Activated CD4-positive, alpha-beta T cell treated with anti-CD3 and anti-CD28 coated beads, Interleukin-10, Interleukin-2, amounts not matched to agents 100 ng/mL and 50 ng/mL, durations not matched to agents 16 hours and 8 hours (primary cell): ENCODE results near the gene ETV5.

Experiments
- DNase-seq: peaks from one replicate; pipeline ENCODE4 v3.0.0-alpha.2; 2020

ETV5 gene

GRCh38 chr3:186108941-186109865 is at the start of gene ETV5:
Gene ETV5, minus strand, starts transcription at chr3:186109089. Its CDS starts 3,221 bp downstream, at chr3:186105868.
- peak; percentile 98 for DNase-seq

- DNase-seq, result no peak
Observed at GRCh38 chr3:186154641-186155040, 45.8 kb upstream of the ETV5 start.

DNA sequence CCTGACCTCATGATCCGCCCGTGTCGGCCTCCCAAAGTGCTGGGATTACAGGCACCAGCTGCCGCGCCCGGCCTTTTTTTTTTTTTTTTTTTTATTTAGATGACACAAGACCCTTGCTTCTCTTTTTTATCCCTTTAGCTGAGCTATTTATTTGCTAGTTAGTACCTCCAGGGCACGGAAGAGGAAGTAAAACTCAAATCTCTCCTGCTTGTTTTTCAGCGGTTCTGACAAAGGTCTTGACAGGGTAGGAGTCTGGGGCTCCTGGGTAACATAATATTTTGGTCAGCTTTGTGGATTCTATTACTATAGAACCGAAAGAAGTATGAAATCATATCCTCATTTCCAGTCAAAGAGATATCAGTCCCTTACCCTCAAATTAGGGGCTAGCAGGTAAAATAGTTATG is 44.0 kb upstream of the ETV5 start:
- DNase-seq, result peak; percentile 74

GRCh38 chr3:186152361-186152798 is 43.5 kb upstream of the ETV5 start:
- DNase-seq, result no peak

GRCh38 chr3:186151077-186151971 is 42.4 kb upstream of the ETV5 start:
- DNase-seq, result peak; percentile 73

DNA sequence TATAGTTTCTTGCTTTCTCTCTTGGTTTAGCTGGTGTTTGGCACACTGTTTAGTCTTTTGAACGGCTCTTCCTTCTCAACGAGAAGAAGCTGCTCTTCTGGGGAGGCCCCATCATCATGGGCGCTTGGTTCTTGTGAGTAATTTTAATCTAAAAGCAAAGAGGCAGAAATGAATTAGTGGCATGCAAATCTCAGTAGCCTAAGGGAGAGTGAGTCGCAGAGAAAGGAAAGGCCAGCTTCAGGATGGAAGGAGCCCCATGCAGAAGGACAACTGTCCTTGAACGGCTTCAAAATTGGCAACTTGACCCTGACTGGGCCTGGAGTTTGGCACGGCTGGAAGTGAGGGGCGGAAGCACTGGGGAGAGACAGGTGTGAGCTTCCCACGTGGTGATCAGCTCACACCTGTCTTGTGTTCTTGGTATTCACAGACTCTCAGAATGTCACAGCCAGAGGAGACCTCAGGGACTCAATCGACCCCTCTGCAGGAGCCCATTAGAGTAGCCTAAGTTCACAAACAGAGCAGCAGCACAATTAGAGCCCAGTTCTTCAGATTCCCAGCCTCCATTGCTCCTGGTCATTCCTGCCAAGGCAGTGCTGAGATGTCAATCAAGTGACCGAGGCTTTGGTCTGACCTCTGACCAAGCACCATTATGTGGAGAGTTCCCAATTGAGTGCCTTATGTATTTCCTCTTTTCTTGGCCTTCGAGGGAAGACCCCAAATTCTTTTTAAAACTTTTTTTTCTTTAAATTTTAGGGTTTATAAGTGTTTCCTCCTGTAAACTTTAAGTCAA is 41.3 kb upstream of the ETV5 start:
- DNase-seq, result no peak

DNA sequence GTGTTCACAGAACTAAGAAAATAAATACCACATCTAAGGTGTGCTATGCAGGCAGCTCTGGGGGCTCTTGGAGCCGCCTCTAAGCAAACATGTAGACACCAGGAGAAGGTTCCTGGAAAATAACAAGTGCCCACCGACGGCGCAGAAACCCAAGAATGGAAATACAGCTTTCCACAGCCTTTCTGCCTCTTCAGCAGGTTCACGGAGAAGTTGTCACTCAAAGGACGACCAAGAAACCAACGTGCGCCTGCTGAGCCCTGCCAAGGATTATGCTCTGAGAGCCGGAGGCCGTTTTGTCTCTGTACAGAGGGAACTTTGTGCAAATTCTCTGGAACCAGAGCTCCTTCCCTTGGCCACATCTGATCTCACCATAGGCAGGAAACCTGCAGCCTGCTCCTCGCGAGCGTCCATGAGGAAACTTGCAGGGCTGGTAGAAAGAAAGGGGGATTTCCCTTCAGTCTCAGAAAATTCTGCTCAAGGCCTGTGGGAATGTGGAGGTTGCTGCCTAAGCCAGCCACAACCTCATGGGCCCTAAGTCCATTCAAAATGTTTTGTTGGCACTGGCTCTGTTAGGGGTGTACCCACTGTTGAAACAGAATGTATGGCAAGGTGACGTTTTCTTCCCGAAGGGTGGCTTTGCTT is 40.6 kb upstream of the ETV5 start:
- DNase-seq, result no peak

- DNase-seq, result no peak
Observed at GRCh38 chr3:186144257-186144656, 35.4 kb upstream of the ETV5 start.

DNA sequence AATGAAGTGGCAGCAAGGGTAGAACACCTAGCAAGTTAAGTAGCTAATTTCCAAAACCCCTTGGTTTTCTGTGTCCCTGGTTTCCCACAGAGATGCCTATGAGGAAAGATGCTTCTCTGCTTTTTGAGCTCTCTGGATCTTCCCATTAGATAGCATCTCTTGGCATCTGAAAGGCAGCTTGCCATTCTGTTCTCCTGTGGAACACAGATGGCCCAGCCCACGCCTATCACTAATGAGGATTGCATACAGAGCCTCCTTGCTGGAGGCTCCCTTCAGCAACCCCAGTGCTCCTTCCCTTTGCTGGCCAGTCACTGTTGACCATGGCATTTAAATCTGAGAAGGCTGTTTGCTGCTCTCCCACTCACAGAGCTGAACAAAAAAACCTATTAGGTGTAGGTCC is 34.4 kb upstream of the ETV5 start:
- no peak for DNase-seq

GRCh38 chr3:186142393-186142932 is 33.6 kb upstream of the ETV5 start:
- no peak for DNase-seq

DNA sequence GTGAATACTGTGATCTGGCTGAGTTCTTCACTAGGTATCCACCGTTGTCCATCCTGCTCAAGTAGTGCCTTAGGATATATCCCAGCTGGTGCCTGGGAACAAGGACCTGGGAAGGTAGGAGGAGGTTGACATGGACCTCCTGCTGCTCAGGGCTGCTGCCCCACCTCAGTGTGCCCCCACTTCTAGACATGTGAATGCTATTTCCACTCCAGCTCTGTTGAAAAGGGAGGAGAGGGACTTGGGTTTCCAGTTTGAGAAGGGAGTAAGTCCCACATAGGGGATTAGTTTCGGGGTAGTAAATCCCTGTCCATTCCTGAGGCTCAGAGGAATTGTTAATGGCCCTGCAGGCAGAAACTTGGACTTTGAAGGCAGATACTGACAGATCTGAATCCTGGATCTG is 32.9 kb upstream of the ETV5 start:
- DNase-seq, result no peak

DNA sequence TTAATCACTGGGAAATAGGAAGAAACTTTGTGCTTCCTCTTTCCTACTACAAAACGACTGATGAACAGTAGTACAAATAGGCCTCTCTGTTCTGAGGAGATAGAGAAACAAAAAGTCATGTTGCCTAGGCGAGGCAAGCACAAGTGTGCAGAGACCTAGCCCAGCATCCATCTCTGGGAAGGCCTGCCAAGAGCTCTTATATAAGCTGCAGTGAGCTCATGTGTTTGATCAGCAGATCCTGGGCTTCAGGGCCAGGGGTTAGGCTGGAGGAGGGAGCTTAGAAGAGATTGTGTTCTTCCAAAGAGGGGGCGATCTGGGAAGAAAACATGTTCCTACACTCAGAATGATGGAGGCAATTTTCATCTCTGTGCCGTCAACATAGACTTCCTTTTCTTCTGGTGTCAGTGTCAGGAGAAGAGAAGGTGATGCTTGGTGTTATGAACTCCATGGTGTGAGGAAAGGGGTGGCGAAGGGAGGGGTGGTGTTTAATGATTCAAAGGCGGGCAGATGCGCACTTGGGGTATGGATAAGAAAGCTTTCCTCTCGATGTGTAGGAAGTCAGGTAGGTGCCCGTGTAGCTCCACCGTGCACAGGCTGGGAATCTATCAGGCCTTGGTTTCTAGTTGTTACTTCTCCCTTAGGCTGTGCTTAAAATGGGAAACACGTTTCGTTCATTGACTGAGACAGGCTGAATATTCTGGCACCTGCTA is 29.5 kb upstream of the ETV5 start:
- DNase-seq, result no peak

DNA sequence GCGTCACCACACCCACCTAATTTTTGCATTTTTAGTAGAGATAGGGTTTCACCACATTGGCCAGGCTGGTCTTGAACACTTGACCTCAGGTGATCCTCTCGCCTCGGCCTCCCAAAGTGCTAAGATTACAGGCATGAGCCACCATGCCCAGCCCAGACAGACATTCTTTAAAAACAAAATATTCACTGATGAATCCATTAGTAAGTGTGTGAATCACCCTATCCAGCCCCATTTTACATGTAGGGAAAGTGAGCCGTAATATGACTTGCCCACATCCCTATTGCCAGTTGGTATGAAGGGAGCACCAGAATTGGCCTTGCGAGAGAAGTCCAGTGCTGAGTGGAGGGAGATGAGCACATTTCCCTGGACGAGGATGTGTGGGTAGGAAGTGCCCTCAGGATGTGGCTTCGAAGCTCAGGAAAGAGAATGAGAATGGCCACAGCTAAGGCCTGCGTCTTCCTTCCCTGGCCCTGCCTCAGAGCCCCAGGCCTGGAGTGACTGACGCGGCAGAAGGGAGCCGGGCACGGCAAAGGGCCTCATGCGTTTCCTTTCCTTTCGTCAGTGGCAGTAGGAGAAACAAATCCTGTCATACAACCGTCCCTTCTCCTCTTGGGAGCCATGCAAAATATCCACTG is 28.3 kb upstream of the ETV5 start:
- no peak for DNase-seq

- DNase-seq, result no peak
Observed at GRCh38 chr3:186133980-186134379, 25.1 kb upstream of the ETV5 start.

DNA sequence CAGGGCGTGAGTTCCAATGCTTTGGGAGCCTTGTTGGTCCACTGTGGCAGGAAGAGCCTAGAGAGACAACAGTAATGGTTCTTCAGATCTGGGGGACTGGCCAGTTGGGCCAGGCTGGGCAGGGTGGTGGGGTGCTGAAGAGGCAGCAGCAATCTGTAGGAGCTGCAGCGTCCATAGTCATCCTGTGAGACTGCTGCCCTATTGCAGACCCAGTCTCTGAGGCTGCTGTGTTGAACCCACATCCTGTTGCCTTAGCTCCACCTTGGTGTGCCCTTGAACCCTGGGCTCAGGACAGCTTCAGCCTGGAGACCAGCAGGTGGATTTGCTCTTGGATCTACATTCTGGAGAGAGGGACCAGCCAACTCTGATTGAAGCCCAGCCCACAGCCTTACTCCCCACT is 23.6 kb upstream of the ETV5 start:
- no peak for DNase-seq

- DNase-seq, result no peak
Observed at GRCh38 chr3:186129206-186129605, 20.3 kb upstream of the ETV5 start.

GRCh38 chr3:186128158-186128557 is 19.3 kb upstream of the ETV5 start:
- DNase-seq, result no peak

- DNase-seq, result no peak
Observed at GRCh38 chr3:186127463-186127862, 18.6 kb upstream of the ETV5 start.

DNA sequence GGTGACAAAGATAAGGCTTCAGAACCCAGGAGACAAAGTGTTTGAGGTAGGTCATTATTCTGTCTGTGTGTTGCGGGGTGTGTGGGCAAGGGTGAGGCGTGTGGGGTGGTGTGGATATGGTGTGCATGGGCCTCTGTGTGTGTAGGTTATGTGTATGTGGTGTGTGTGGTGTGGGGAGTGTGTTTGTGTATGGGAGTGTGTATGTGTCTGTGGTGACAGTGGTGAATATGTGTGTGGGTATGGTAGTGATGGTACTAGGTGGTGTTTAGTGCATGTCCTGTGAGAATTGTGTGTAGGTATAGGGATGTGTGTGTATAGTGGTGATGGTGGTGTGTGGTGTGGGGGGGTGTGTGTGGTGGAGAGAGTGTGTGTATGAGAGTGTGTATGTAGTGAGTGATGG is 16.2 kb upstream of the ETV5 start:
- no peak for DNase-seq

DNA sequence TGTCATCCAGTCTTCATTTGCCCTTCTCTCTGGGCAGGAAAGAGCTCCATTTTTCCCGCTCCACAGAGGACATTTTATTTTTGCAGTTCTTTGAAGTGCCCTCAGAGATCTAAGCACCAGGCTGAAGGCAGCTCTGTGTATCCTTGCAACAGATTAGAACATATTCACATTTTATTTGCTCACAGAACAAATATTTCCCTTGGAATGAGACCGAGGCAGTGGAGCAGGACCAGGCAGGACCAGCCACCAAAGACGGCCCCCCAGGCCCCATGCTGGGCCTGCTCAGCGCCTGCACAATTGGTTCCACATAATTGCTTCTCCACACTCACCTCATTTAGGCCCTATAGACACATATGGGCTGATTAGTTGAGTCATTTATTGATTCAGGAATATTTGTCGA is 15.7 kb upstream of the ETV5 start:
- no peak for DNase-seq

- no peak for DNase-seq
Observed at GRCh38 chr3:186123012-186123411, 14.1 kb upstream of the ETV5 start.
